Measurements from ENCODE around the gene RASA3. TPM values are rescaled to one million over a fixed set of nuclear protein-coding genes. Genes with fewer than 3 reads are reported as not detected.

The RASA3 gene
- total RNA-seq, 2 experiments from 2014 or later: 3.6 to 17.9 TPM

DNA sequence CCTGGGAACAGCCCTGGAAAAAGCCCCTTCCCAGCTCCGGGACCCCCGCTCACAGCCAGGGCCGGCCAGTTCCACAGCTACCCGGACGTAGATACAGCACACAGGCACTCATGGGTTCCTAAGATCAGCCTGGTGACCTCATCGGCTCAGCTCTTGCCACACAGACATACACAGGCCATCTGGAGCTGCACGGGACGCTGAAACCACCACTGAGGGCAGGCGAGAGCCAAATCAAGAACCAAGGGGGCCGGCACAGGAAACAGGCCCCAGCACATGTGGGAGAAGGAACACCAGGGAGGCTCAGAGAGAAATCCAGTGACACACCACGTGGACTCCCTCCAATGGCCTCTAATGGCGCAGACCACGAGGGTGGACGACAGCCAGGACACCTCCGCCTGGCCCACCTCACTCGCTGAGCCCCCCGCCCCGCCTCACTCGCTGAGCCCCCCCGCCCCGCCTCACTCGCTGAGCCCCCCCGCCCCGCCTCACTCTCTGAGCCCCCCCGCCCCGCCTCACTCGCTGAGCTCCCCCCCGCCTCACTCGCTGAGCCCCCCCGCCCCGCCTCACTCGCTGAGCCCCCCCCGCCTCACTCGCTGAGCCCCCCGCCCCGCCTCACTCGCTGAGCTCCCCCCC lies 88.9 kb downstream of the RASA3 start:
- Histone ChIP-seq H3K9me2 (ENCODE audit: insufficient read depth, low read length) (no peaks in the 10 kb centered on the region), H3K4me1 (ENCODE audit: insufficient read depth, low read length, poor library complexity, severe bottlenecking) (peaks cover 36% of the 10 kb centered on the region), H4K20me1 (ENCODE audit: insufficient read depth, low read length) (no peaks in the 10 kb centered on the region), H2AFZ (ENCODE audit: low read length) (peak overlapping the region; percentile 32; the same call in 1 of the 2 replicates), H3K79me2 (ENCODE audit: insufficient read depth, low read depth, low read length) (no peaks in the 10 kb centered on the region), H3K9me3 (ENCODE audit: low read length) (no peaks in the 10 kb centered on the region), H3K36me3 (ENCODE audit: insufficient read depth, low read length) (no peaks in the 10 kb centered on the region), H3K27ac (ENCODE audit: low read depth, low read length, poor library complexity, severe bottlenecking) (peak overlapping the region; percentile 31), H3K4me2 (ENCODE audit: low read length) (peak overlapping the region; percentile 42), H3K4me3 (ENCODE audit: low read depth, low read length, poor library complexity, severe bottlenecking) (no peak overlapping the region)
- peak; percentile 86 for DNase-seq (ENCODE audit: low spot score)
- intact Hi-C loops (cut with micrococcal nuclease; ENCODE audit: unreplicated experiment): loop anchor here (1.0 kb wide), 1 partner anchor 17 kb away; no protein-coding TSS in a partner anchor
- BruUV-seq (replicated peaks): no TSS peak
- CTCF ChIA-PET (ENCODE audit: unreplicated experiment): interaction anchor here (0.7 to 1.1 kb wide), 2 partner anchors 55 to 275 kb away, joined by 3 read pairs; no protein-coding TSS in a partner anchor
- POLR2A ChIA-PET: interaction anchor here (1.1 kb wide), 1 partner anchor 67 kb away, joined by 3 read pairs; no protein-coding TSS in a partner anchor
- TF ChIP-seq, protein P1, sequence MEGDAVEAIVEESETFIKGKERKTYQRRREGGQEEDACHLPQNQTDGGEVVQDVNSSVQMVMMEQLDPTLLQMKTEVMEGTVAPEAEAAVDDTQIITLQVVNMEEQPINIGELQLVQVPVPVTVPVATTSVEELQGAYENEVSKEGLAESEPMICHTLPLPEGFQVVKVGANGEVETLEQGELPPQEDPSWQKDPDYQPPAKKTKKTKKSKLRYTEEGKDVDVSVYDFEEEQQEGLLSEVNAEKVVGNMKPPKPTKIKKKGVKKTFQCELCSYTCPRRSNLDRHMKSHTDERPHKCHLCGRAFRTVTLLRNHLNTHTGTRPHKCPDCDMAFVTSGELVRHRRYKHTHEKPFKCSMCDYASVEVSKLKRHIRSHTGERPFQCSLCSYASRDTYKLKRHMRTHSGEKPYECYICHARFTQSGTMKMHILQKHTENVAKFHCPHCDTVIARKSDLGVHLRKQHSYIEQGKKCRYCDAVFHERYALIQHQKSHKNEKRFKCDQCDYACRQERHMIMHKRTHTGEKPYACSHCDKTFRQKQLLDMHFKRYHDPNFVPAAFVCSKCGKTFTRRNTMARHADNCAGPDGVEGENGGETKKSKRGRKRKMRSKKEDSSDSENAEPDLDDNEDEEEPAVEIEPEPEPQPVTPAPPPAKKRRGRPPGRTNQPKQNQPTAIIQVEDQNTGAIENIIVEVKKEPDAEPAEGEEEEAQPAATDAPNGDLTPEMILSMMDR (conservative IDR thresholded peaks at IDR 0.05; ENCODE audit: low read length): peak; percentile 56
- TF ChIP-seq EZH2phosphoT487 (IDR thresholded peaks at IDR 0.05; ENCODE audit: borderline replicate concordance, low read depth, low read length): no peak

GRCh38 chr13:114042066-114042815 lies 90.2 kb downstream of the RASA3 start:
- Histone ChIP-seq H2AFZ (ENCODE audit: low read length) (no peak overlapping the region), H3K4me2 (ENCODE audit: low read length) (no peak overlapping the region), H3K4me3 (ENCODE audit: low read depth, low read length, poor library complexity, severe bottlenecking) (no peak overlapping the region), H3K9me3 (ENCODE audit: low read length) (no peaks in the 10 kb centered on the region), H3K4me1 (ENCODE audit: insufficient read depth, low read length, poor library complexity, severe bottlenecking) (peaks cover 23% of the 10 kb centered on the region), H3K79me2 (ENCODE audit: insufficient read depth, low read depth, low read length) (no peaks in the 10 kb centered on the region), H4K20me1 (ENCODE audit: insufficient read depth, low read length) (no peaks in the 10 kb centered on the region), H3K36me3 (ENCODE audit: insufficient read depth, low read length) (no peaks in the 10 kb centered on the region), H3K9me2 (ENCODE audit: insufficient read depth, low read length) (no peaks in the 10 kb centered on the region), H3K27ac (ENCODE audit: low read depth, low read length, poor library complexity, severe bottlenecking) (no peak overlapping the region)
- BruUV-seq (replicated peaks): no TSS peak
- intact Hi-C loops (cut with micrococcal nuclease; ENCODE audit: unreplicated experiment): no loop called here
- TF ChIP-seq EZH2phosphoT487 (IDR thresholded peaks at IDR 0.05; ENCODE audit: borderline replicate concordance, low read depth, low read length): no peak
- TF ChIP-seq, protein P1 (conservative IDR thresholded peaks at IDR 0.05; ENCODE audit: low read length): no peak
- DNase-seq (ENCODE audit: low spot score): no peak
- CTCF ChIA-PET (ENCODE audit: unreplicated experiment): interaction anchor here (0.5 kb wide), 1 partner anchor 15 kb away, joined by 3 read pairs; no protein-coding TSS in a partner anchor
- POLR2A ChIA-PET: interaction anchor here (1.1 kb wide), 1 partner anchor 68 kb away, joined by 3 read pairs; no protein-coding TSS in a partner anchor
